Measurements from ENCODE around the gene NTRK2.
"Not testable (repeated sequence)": the region's sequence is repeated elsewhere in the genome, so short reads cannot be mapped to it uniquely, and the experiment has no call there.

Gene NTRK2

DNA sequence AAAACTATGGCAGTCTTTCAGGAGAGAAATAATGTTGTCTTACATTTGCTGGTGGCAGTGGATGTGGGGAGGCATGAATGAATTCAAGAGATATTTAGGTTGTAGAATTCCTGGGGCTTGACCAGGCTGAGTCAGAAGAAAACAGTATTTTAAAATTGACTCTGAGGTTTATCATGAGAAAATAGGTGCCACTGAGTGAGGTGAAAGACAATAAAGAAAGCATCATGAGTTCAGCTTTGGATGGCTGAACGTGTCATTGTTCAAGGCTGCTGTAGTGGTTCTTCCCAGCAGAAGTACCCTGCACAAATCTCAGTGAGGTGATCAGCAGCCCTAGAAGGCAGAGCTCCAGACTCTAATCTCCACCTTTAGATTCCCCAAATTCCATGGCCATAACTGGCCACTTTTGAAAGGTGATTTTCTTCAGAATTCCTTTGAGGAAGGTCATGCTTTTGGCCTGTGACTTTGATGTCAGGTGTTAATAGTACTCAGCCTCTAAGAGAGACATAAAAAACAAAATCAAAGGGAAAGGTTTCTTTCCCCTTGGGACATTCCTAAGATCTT, 395.4 kb downstream of the NTRK2 start:
- DNase-seq (no peak), ATAC-seq (no peak)
- peaks cover 0 to 17% of the 10 kb centered on the region in 2 donors for H3K9me3 Mint-ChIP-seq
- H3K27ac Mint-ChIP-seq = no peak overlapping the region
- peaks cover 8% of the 10 kb centered on the region for H3K27me3 Mint-ChIP-seq
- H3K4me1 Mint-ChIP-seq = no peaks in the 10 kb centered on the region
- H3K4me3 Mint-ChIP-seq = no peak overlapping the region

- H3K4me1 Mint-ChIP-seq = no peaks in the 10 kb centered on the region
- H3K9me3 Mint-ChIP-seq = peaks cover 0 to 17% of the 10 kb centered on the region in 2 donors
- no peak overlapping the region for H3K27ac Mint-ChIP-seq
- peaks cover 8% of the 10 kb centered on the region for H3K27me3 Mint-ChIP-seq
- ATAC-seq (no peak), DNase-seq (no peak)
- H3K4me3 Mint-ChIP-seq = no peak overlapping the region
These were observed 398.3 kb downstream of the NTRK2 start for GRCh38 chr9:85067792-85068191.

DNA sequence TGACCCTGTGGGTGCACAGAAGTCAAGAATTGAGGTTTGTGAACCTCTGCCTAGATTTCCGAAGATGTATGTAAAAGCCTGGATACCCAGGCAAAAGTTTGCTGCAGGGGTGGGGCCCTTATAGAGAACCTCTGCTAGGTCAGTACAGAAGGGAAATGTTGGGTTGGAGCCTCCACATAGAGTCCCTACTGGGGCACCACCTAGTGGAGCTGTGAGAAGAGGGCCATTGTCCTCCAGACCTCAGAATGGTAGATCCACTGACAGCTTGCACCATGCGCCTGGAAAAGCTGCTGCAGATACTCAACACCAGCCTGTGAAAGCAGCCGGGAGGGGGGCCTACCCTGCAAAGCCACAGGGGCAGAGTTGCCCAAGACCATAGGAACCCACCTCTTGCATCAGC, 399.9 kb downstream of the NTRK2 start:
- DNase-seq, H3K4me3 Mint-ChIP-seq, H3K27me3 Mint-ChIP-seq, H3K4me1 Mint-ChIP-seq, ATAC-seq, H3K27ac Mint-ChIP-seq: not testable (repeated sequence)
- peaks cover 0 to 13% of the 10 kb centered on the region in 2 donors for H3K9me3 Mint-ChIP-seq

Data from stimulated activated naive CD8-positive, alpha-beta T cell treated with anti-CD3 and anti-CD28 coated beads, Interleukin-15, amount 100 ng/mL, for 72 hours (primary cell).